Measurements from ENCODE around the gene MSLN. TPM values are rescaled to one million over a fixed set of nuclear protein-coding genes. Genes with fewer than 3 reads are reported as not detected.
"Not testable (repeated sequence)": the region's sequence is repeated elsewhere in the genome, so short reads cannot be mapped to it uniquely, and the experiment has no call there.

MSLN gene
- total RNA-seq, 1 donor from 2014 or later = not detected

DNA sequence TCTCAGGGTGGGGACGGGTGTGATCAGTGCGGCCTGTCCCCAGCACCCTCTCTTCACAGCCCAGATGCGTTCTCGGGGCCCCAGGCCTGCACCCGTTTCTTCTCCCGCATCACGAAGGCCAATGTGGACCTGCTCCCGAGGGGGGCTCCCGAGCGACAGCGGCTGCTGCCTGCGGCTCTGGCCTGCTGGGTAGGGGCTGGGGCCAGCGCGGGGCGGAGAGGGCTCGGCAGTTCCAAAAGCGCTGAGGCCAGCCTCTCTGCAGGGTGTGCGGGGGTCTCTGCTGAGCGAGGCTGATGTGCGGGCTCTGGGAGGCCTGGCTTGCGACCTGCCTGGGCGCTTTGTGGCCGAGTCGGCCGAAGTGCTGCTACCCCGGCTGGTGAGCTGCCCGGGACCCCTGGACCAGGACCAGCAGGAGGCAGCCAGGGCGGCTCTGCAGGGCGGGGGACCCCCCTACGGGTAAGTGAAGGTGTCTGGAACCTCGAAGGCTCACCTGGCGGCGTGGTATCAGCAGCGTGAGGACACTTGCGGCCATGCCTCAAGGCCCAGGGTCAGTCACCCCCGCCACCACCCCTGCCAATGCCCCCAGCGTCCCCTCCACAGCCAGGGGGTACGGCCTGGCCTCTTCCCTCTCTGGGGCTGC is 4.4 kb downstream of the MSLN start:
- H3K36me3 Mint-ChIP-seq (ENCODE audit: low read depth) = no peaks in the 10 kb centered on the region
- H3K27me3 Mint-ChIP-seq = no peaks in the 10 kb centered on the region
- no peak overlapping the region for H3K4me3 Mint-ChIP-seq
- no peaks in the 10 kb centered on the region for H3K4me1 Mint-ChIP-seq
- H3K9me3 Mint-ChIP-seq = no peaks in the 10 kb centered on the region
- no peak overlapping the region for H3K27ac Mint-ChIP-seq
- intact Hi-C loops (cut with micrococcal nuclease) = no loop called here
- DNase-seq = no peak

DNA sequence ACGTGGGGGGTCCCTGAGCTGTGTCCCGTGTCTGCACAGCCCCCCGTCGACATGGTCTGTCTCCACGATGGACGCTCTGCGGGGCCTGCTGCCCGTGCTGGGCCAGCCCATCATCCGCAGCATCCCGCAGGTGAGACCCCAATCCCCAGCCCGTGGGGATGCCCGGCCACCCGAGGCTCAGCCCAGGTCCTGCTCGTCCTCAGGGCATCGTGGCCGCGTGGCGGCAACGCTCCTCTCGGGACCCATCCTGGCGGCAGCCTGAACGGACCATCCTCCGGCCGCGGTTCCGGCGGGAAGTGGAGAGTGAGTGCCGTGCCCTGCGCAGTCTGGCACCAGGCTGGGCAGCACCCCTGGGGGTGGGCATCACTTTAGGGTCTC is 4.9 kb downstream of the MSLN start:
- Mint-ChIP-seq H3K27ac (no peak overlapping the region), H3K4me1 (no peaks in the 10 kb centered on the region), H3K27me3 (no peaks in the 10 kb centered on the region), H3K9me3 (no peaks in the 10 kb centered on the region), H3K36me3 (ENCODE audit: low read depth) (no peaks in the 10 kb centered on the region), H3K4me3 (no peak overlapping the region)
- no peak for DNase-seq
- intact Hi-C loops (cut with micrococcal nuclease) = no loop called here

DNA sequence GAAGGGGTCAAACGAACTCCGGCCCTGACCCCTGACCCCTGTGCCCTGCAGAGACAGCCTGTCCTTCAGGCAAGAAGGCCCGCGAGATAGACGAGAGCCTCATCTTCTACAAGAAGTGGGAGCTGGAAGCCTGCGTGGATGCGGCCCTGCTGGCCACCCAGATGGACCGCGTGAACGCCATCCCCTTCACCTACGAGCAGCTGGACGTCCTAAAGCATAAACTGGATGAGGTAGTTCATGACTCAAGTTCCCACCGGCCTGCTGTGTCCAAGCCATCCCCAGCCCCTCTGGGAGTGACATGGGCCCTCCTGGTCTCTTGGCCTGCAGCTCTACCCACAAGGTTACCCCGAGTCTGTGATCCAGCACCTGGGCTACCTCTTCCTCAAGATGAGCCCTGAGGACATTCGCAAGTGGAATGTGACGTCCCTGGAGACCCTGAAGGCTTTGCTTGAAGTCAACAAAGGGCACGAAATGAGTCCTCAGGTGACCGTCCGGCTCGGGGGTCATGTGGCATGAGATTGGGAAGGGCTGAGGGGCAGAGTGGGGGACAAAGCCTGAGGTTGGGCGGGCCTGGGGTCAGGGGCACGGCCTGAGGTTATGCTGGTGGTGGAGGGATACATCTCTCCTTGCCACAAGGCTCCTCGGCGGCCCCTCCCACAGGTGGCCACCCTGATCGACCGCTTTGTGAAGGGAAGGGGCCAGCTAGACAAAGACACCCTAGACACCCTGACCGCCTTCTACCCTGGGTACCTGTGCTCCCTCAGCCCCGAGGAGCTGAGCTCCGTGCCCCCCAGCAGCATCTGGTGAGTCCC is 5.7 kb downstream of the MSLN start:
- no peaks in the 10 kb centered on the region for H3K36me3 Mint-ChIP-seq (ENCODE audit: low read depth)
- H3K27me3 Mint-ChIP-seq = no peaks in the 10 kb centered on the region
- no peak overlapping the region for H3K4me3 Mint-ChIP-seq
- DNase-seq = no peak
- no peaks in the 10 kb centered on the region for H3K4me1 Mint-ChIP-seq
- no peaks in the 10 kb centered on the region for H3K9me3 Mint-ChIP-seq
- intact Hi-C loops (cut with micrococcal nuclease) = no loop called here
- no peak overlapping the region for H3K27ac Mint-ChIP-seq

DNA sequence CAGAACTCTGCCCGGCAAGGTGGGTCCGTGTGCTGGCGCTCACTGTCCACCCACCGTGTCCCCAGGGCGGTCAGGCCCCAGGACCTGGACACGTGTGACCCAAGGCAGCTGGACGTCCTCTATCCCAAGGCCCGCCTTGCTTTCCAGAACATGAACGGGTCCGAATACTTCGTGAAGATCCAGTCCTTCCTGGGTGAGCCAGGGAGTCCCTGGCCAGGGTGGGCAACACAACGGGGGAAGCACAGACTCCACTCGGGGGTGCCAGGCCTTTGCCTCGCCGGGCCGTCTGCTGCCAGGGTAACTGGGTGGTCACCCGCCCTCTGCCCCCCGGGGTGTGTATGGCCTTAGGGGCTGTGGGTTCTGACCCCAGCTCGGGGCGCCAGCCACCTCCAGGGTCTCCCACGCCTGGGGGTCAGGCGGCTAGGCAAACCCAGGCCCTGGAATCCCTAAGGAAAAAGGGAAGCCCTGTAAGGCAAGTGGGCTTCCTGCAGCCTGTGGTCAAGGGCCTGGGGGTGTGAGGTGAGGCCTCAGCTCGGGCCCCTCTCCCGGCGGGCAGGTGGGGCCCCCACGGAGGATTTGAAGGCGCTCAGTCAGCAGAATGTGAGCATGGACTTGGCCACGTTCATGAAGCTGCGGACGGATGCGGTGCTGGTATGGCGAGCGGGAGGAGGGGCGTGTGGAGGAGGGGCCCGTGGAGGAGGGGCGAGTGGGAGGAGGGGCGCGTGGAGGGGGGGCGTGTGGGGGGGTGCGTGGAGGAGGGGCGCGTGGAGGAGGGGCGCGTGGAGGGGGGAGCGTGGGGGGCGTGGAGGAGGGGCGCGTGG is 6.5 kb downstream of the MSLN start:
- H3K4me1 Mint-ChIP-seq = no peaks in the 10 kb centered on the region
- no peak for DNase-seq
- no peaks in the 10 kb centered on the region for H3K27me3 Mint-ChIP-seq
- H3K4me3 Mint-ChIP-seq = no peak overlapping the region
- H3K27ac Mint-ChIP-seq = no peak overlapping the region
- no peaks in the 10 kb centered on the region for H3K36me3 Mint-ChIP-seq (ENCODE audit: low read depth)
- intact Hi-C loops (cut with micrococcal nuclease) = no loop called here
- no peaks in the 10 kb centered on the region for H3K9me3 Mint-ChIP-seq

DNA sequence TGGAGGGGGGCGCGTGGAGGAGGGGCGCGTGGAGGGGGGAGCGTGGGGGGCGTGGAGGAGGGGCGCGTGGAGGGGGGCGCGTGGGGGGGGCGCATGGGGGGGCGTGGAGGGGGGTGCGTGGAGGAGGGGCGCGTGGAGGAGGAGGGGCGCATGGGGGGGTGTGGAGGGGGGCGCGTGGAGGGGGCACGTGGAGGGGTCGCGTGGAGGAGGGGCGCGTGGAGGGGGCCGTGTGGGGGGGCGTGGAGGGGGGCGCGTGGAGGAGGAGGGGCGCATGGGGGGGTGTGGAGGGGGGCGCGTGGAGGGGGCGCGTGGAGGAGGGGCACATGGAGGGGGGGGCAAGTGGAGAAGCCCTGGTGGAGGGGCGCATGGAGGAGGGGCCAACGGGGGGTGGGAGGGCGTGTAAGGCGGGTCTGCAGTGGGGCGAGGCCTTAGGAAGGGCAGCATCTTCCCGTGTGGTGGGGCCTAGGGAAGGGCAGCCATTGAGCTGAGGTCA is 7.3 kb downstream of the MSLN start:
- Mint-ChIP-seq H3K4me3 (no peak overlapping the region), H3K9me3 (no peaks in the 10 kb centered on the region), H3K36me3 (ENCODE audit: low read depth) (no peaks in the 10 kb centered on the region), H3K27ac (no peak overlapping the region), H3K27me3 (no peaks in the 10 kb centered on the region), H3K4me1 (no peaks in the 10 kb centered on the region)
- DNase-seq = no peak
- intact Hi-C loops (cut with micrococcal nuclease) = no loop called here

DNA sequence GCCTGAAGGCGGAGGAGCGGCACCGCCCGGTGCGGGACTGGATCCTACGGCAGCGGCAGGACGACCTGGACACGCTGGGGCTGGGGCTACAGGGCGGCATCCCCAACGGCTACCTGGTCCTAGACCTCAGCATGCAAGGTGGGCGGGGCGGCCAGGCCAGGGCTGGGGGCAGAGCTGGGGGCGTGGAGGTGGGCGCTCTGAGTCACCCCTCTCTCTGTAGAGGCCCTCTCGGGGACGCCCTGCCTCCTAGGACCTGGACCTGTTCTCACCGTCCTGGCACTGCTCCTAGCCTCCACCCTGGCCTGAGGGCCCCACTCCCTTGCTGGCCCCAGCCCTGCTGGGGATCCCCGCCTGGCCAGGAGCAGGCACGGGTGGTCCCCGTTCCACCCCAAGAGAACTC is 7.9 kb downstream of the MSLN start:
- intact Hi-C loops (cut with micrococcal nuclease) = no loop called here
- H3K4me1 Mint-ChIP-seq = no peaks in the 10 kb centered on the region
- no peak for DNase-seq
- H3K36me3 Mint-ChIP-seq (ENCODE audit: low read depth) = no peaks in the 10 kb centered on the region
- no peaks in the 10 kb centered on the region for H3K9me3 Mint-ChIP-seq
- H3K27ac Mint-ChIP-seq = no peak overlapping the region
- H3K27me3 Mint-ChIP-seq = no peaks in the 10 kb centered on the region
- H3K4me3 Mint-ChIP-seq = no peak overlapping the region

DNA sequence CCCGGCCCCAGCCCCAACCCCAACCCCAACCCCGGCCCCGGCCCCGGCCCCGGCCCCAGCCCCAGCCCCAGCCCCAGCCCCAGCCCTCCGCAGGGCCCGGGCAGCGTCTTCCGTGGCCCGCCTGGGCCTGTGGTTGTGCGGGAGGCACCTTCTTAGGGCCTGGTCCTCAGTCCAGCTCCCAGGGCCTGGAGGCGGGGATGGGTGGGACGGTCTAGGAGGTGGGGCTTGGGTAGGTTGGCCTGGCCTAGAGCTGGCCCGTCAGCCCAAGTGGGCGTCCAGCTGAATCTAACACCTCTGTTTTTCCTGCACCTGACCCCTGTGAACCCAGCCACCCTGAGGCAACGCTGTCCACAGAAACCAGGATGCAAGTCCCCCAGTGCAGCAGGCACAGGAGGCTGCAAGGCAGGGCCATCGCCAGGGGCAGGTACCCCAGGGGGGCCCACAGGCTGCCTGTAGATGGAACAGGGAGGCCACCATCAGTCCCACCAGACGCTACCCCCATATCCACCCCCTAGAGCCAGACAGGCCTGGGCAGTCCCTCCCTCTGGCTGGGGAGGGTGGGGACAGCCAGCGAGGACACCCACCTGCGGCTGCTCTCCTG is 8.8 kb downstream of the MSLN start:
- DNase-seq = no peak
- intact Hi-C loops (cut with micrococcal nuclease) = no loop called here
- Mint-ChIP-seq H3K27me3 (no peaks in the 10 kb centered on the region), H3K4me1 (no peaks in the 10 kb centered on the region), H3K36me3 (ENCODE audit: low read depth) (no peaks in the 10 kb centered on the region), H3K4me3 (no peak overlapping the region), H3K27ac (no peak overlapping the region), H3K9me3 (no peaks in the 10 kb centered on the region)

DNA sequence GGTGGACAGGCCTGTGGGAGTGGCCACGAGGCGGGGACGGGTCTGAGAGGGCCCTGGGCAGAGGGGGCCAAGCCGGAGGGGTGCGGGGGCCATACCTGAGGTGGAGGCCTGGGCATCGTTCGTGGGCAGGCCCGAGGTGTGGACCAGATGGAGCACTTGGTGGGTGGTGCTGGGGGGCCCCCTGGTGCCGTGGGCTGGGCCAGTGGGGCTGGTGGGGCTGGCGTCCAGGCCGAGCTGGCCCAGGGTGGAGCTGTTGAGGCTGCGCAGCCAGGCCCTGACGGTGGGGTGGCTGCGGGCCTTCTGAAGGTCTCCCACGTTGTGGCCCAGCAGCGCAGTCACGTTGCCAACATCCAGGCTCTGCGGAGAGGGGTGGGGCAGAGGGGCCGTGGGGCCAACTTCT is 9.4 kb downstream of the MSLN start:
- Mint-ChIP-seq H3K4me3 (no peak overlapping the region), H3K27ac (no peak overlapping the region), H3K36me3 (ENCODE audit: low read depth) (no peaks in the 10 kb centered on the region), H3K4me1 (no peaks in the 10 kb centered on the region), H3K27me3 (no peaks in the 10 kb centered on the region), H3K9me3 (no peaks in the 10 kb centered on the region)
- DNase-seq = no peak
- intact Hi-C loops (cut with micrococcal nuclease) = no loop called here

DNA sequence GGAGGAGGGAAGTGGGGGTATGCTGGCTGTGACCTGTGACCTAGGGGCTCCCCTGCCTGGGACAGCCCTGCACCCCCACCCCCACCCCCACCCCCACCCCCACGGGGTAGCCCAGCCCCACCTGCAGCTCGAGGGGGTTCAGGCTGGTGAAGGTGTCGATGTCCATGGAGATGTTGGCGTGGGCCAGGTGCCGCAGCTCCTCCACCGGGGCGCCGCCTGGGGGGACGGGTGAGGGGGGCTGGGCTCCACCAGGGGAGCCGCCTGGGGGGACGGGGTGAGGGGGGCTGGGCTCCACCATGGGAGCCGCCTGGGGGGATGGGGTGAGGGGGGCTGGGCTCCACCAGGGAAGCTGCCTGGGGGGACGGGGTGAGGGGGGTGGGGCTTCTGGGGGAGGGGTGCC is 9.9 kb downstream of the MSLN start:
- DNase-seq = no peak
- intact Hi-C loops (cut with micrococcal nuclease) = no loop called here
- Mint-ChIP-seq H3K4me1 (no peaks in the 10 kb centered on the region), H3K27me3 (no peaks in the 10 kb centered on the region), H3K4me3 (no peak overlapping the region), H3K9me3 (no peaks in the 10 kb centered on the region), H3K36me3 (ENCODE audit: low read depth) (no peaks in the 10 kb centered on the region), H3K27ac (no peak overlapping the region)

DNA sequence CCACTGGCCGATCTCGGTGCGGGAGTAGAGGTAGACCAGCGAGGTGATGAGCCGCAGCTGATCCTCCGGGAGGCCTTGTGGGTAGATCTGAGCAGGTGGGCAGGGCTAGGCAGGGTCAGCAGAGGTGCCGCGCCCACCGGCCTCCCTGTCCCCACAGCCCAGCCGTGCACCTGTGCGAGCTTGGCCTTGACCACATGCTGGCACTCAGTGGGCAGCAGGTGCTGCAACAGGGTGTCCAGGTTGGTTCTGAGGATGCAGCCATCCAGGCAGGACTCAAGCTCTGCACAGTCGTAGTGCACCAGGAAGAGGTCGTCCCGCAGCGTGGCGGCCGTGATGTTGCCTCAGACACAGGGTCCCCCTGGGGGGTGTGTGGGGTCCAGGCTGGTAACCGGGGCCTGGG is 12.4 kb downstream of the MSLN start:
- H3K27me3 Mint-ChIP-seq = peaks cover 2% of the 10 kb centered on the region
- intact Hi-C loops (cut with micrococcal nuclease) = no loop called here
- H3K27ac Mint-ChIP-seq = no peak overlapping the region

DNA sequence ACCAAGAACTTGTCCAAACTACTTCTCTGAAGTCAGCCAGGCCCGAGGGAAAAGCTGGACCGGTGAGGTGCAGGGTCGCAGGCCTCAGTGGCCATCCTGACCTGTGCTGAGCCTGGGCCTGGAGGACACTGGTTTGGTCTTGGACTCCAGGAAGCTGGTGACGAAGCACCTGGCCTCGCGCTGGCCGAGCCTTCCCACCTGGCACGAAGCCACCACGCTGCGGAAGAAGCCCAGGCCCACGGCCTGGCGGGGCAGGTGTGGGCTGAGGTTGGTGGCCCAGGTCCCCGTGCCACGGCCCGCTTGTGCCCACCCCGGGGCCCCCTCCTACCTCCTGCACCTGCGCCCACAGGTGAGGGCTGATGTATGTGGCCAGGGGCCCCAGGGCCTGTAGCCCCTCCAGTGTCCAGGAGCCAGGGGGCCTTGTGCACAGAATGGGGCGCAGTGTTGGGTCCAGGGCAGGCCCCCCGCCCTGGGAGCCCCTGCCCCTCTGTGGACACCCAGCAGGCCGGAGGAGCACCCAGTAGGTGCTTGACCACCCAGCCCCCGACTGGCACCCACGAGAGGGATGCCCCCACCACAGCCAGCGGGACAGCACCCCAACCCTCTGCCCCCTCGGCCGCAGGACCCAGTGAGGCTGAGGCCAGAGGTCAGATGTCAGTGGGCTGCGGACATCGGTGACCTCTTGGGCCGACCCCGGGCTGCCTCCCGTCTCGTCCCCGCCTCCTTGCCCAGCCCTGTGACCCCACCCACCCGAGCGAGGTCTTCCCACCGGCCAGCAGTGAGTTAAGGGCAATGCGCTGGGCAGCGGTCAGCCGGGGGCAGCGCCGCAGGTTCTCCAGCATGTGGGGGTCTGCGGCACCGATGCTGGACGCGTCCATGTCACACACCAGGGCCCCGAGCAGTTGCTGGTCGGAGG is 13.8 kb downstream of the MSLN start:
- no peak overlapping the region for H3K4me3 Mint-ChIP-seq
- no peak overlapping the region for H3K27ac Mint-ChIP-seq
- no peaks in the 10 kb centered on the region for H3K4me1 Mint-ChIP-seq
- no peaks in the 10 kb centered on the region for H3K9me3 Mint-ChIP-seq
- peaks cover 2% of the 10 kb centered on the region for H3K27me3 Mint-ChIP-seq
- DNase-seq = no peak
- intact Hi-C loops (cut with micrococcal nuclease) = no loop called here
- no peaks in the 10 kb centered on the region for H3K36me3 Mint-ChIP-seq (ENCODE audit: low read depth)

More for the DNA sequence above, 12.4 kb downstream of the MSLN start:
- H3K36me3 Mint-ChIP-seq (ENCODE audit: low read depth) = no peaks in the 10 kb centered on the region
- no peak for DNase-seq
- H3K9me3 Mint-ChIP-seq = no peaks in the 10 kb centered on the region
- H3K4me1 Mint-ChIP-seq = no peaks in the 10 kb centered on the region
- H3K4me3 Mint-ChIP-seq = no peak overlapping the region

DNA sequence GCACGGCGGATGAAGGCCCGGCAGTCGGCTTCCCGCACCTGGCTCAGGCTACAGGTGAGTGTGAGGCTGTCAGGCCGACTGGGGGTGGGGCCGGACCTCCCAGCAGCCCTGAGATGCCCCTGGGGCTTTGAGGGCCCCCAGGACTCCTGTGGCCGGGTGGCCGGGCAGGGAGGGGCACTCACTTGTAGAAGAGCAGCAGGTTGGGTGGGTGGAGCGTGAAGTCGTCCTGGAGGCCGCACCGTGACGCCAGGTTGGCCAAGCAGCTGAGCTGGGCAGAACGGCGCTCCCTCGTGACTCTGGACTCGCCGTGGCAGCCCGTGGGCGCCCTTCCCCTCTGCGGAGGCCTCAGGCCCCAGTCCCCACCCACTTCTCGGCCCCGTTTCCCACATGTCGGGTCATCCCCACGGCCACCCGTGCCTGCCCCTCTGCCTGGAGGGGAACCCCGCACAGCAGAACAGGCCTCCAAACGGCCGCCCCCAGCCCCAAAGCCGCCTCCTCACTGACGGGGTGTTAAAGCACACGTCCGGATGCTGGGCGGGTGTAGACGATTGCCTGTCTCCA is 14.8 kb downstream of the MSLN start:
- peaks cover 2% of the 10 kb centered on the region for H3K27me3 Mint-ChIP-seq
- no peak for DNase-seq
- H3K9me3 Mint-ChIP-seq = no peaks in the 10 kb centered on the region
- intact Hi-C loops (cut with micrococcal nuclease) = no loop called here
- no peak overlapping the region for H3K4me3 Mint-ChIP-seq
- no peak overlapping the region for H3K27ac Mint-ChIP-seq
- no peaks in the 10 kb centered on the region for H3K36me3 Mint-ChIP-seq (ENCODE audit: low read depth)
- H3K4me1 Mint-ChIP-seq = no peaks in the 10 kb centered on the region

DNA sequence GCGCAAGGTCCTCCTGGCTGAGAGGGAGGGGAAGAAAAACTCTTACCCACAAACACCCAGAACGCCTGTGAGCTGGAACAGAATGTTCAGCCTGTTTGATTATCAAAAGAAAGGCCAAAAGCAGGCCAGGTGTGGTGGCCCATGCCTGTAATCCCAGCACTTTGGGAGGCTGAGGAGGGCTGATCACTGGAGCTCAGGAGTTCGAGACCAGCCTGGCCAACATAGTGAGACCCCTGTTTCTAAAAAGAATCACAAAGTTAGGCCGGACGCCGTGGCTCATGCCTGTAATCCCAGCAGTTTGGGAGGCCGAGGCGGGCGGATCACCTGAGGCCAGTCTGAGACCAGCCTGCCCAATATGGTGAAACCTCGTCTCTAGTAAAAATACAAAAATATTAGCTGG is 15.8 kb downstream of the MSLN start:
- H3K27ac Mint-ChIP-seq; H3K4me3 Mint-ChIP-seq; DNase-seq; H3K36me3 Mint-ChIP-seq (ENCODE audit: low read depth); intact Hi-C loops (cut with micrococcal nuclease); H3K9me3 Mint-ChIP-seq; H3K27me3 Mint-ChIP-seq; H3K4me1 Mint-ChIP-seq: not testable (repeated sequence)
